GM12892 (cell line): ENCODE measurements around the gene SHISA6.

Experiments
- POLR2A ChIP-seq: IDR thresholded peaks from 2 replicates; pipeline ENCODE4 v1.6.1; 2011; ENCODE audit warnings: low read depth, low read length, control low read depth
- POLR2AphosphoS5 ChIP-seq: IDR thresholded peaks from 2 replicates; pipeline ENCODE4 v1.6.1; 2011; ENCODE audit warnings: low read depth, low read length, control low read depth
- TAF1 ChIP-seq: IDR thresholded peaks from 2 replicates; pipeline ENCODE4 v1.6.1; 2011; ENCODE audit warnings: low read depth, mild to moderate bottlenecking, control low read depth, low read length, borderline replicate concordance

DNA sequence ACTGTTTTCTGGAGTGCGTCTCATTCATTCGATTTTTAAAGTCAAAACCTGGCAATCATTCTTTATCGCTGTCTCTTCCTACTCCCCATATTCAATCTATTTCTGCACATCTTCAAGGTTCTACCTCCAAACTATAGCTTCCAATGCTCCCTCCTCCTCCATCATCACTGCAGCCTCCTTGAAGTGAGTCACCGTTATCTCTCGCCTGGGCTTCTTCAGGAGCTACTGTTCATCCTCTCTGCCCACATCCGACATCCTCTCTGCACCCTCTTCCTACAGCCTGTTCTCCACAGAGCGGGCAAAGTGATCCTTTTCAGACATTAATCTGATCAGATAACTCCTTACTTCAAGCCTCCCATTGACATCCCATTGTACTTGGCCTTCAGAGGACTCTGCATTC lies 213.1 kb downstream of the SHISA6 start:
- TF ChIP-seq POLR2A (no peak), POLR2AphosphoS5 (no peak), TAF1 (no peak)
